ENCODE measurements around the gene PCBP1.
"Not testable (repeated sequence)": the region's sequence is repeated elsewhere in the genome, so short reads cannot be mapped to it uniquely, and the experiment has no call there.

The PCBP1 gene

GRCh38 chr2:70086838-70087701, at the start of gene PCBP1:
Gene PCBP1, plus strand, starts transcription at chr2:70087477. Its CDS starts 267 bp downstream, at chr2:70087744.
- DNase-seq: peak; percentile 92

DNA sequence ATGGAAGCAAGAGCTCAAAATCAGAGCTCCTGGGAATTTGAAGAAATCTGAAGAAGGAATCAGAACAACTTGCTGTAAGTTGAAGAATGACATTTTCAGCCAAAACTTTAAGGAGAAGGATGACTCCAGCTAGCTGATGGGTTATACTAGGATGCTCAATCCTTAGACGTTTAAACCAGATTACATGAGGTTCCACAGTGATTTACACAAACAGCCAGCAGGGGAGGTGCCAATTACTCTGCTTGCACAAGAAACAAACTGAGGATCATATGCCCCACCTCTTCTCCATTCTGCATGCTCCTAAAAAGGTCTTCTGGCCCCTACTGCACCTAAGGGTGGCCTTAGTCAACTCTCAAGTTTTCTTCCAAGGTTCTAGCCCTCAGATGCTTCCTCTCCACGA, 47.9 kb upstream of the PCBP1 start:
- no peak for DNase-seq

DNA sequence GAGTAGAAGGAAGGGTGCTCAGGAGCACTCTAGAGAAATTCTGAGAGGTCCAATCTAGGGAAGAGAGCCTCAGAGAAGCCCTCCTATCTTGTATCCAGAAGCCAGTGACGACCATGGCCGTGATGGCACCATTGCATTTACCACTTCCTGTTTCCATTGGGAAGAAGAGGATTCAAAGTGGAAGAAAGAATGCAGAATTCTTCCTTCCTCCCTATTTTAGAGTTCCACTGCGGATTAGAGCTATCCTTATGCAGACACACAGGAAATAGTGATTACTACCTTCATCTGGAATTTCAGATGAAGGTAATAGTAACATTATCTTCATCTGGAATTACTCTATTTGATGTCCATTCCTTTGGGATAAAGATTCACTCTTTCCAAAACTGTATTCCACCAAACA, 45.6 kb upstream of the PCBP1 start:
- no peak for DNase-seq

DNA sequence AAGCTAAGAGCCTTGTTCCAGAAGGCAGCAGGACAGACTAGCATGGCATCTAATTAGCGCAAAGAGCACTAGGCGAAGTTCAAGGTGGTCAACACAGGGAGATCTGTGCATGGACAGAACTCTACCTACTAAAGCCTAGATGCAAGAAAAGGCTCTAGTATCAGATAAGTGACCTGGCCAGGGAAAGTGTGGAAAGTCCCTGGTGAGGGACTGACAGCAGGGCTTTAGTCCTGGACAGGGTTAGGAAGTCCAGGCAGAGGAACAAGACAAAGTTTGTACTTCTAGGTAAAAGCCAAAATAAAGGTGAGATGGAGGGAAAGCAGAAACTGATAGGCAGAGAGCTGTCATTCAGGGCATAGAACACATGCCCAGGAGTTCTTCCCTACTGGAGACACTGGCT, 45.0 kb upstream of the PCBP1 start:
- no peak for DNase-seq

DNA sequence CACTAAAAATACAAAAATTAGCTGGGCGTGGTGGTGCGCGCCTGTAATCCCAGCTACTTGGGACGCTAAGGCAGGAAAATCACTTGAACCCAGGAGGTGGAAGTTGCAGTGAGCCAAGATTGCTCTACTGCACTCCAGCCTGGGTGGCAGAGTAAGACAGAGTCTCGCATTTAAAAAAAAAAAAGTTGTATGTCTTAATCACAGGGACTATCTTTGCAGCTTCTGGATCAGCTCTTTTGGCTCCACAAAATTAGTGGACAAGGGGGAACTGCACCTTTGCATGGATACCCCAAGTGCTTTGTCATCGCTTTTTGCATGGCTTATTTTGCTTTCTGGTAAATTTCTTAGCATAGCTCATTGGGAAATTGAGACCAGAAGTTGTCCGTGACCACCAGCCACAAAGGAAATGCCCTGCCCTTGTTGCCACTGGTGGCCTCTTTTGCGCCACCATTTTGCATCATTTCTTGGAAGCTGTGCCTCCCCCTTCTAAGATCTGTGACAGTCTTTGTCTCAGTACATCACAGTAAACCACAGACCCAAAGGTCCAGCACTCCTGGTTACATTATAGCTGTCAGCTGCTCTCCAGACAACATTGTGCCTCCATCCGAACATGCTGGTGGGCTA, 43.9 kb upstream of the PCBP1 start:
- DNase-seq: no peak

DNA sequence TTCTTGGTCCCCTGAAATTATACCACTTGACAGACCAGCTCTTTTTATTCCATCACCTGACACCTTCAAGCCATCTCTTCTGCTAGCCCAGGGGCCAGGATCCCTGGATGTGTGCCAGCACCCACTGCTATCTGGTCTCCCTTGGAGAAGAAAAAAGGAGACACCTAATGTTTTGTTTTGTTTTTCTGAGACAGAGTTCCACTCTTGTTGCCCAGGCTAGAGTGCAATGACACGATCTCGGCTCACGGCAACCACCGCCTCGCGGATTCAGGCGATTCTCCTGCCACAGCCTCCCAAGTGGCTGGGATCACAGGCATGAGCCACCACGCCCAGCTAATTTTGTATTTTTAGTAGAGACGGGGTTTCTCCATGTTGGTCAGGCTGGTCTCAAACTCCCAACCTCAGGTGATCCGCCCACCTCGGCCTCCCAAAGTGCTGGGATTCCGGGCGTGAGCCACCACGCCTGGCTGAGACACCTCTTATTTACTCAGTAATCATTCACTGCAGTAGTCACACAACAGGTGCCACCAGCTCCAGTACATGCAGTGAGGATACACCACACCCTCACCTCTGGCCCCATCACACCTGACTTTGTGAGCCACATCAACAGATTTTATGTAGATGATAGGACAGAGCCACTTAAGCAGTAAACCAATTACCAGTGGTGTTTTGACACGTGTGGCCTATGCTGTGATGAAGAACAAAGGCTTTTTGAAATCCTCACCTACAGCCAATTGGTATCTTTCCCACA, 42.8 kb upstream of the PCBP1 start:
- DNase-seq: no peak

DNA sequence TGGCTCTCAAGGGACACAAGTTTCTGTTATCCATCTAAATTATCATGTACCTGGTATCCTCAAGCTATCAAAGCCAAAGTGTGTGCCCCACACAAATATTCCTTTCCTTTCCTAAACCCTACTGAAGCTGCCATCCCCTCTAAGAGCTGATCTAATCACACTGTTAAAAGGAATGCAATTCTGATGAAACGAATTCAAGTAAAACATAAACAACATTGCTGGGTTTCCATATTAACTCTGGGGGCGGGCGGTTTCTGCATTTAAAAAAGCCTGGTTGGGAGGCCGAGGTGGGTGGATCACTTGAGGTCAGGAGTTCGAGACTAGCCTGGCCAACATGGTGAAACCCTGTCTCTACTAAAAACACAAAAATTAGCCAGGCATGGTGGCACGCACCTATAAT, 41.9 kb upstream of the PCBP1 start:
- DNase-seq: no peak

DNA sequence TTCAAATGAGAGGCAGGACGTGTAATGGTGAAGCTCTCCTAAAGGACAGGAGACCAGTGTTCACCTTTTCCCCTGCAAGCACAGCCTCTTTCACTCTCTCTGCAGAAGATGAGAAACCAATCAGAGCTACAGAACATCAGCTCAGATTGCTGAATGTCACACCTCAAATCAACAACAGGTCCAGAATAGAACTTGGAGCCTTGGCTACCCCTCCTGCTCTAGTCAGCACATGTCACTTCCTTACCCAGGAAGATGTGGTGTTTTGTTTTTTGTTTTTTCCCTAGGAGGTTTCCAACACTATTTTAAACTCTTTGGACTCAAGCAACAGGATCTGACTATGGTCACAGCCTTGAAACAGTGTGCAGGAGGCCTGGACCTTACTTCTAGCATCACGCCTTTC, 41.3 kb upstream of the PCBP1 start:
- DNase-seq: no peak

GRCh38 chr2:70046534-70046933, 40.7 kb upstream of the PCBP1 start:
- DNase-seq: no peak

GRCh38 chr2:70047451-70047850, 39.8 kb upstream of the PCBP1 start:
- DNase-seq: no peak

DNA sequence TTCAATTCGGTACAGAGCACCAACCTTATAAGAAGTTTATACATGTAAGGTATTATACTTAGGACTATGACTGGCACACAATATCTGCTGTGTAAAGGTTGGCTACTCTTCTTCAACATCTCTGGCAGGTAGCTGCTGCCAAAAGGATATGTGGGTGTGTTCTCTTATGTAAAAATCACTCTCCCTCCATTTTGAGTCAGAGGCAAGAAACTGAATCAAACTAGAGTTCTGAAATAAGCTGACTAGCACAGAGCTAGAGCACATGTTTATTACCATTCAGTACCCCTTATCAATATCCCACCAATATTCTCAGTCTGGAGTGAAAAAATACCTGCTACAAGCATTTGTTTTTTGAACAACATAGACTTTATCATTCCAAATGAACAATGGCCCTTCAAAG, 38.0 kb upstream of the PCBP1 start:
- DNase-seq: no peak

DNA sequence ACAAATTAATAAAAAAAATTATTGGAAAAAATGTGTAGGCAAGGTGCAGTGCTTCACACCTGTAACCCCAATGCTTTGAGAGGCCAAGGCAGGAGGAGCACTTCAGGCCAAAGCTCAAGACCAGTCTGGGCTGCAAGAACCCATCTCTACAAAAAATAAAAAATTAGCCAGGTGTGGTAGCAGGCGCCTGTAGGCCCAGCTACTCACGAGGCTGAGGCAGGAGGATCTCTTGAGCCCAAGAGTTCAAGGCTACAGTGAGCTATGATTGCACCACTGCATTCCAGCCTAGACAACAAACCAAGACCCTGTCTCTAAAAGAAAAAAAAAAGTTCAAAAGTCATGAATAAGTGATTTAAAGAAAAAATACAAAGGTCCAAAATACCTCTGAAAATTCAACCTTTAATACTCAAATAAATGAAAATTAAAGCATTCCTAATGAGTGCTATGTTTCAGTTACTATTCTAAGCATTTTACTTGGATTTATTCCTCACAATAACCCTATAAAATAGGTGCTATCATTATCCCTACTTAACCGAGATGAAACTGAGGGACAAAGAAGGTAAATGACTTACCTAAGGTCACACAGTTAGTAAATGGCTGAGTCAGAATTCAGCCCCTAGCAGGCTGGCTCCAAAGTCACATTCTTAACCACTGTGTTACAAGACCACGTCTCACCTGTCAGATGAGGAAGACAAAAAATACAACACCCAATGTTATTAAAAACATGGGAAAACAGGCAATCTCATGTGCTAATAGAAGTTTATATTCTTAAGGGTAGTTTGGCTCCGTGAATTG, 36.4 kb upstream of the PCBP1 start:
- DNase-seq: no peak

DNA sequence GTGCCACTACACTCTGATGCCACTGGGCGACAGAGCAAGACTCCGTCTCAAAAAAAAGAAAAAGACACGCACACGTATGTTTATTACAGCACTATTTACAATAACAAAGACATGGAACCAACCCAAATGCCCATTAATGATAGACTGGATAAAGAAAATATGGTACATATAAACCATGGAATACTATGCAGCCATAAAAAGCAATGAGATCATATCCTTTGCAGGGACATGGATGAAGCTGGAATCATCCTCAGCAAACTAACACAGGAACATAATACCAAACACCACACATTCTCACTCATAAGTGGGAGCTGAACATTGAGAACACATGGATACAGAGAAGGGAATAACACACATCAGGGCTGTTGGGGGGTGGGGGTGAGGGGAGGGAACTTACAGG, 32.0 kb upstream of the PCBP1 start:
- DNase-seq: not testable (repeated sequence)

GRCh38 chr2:70061317-70061716, 26.0 kb upstream of the PCBP1 start:
- DNase-seq: no peak

GRCh38 chr2:70062270-70062669, 25.0 kb upstream of the PCBP1 start:
- DNase-seq: no peak

DNA sequence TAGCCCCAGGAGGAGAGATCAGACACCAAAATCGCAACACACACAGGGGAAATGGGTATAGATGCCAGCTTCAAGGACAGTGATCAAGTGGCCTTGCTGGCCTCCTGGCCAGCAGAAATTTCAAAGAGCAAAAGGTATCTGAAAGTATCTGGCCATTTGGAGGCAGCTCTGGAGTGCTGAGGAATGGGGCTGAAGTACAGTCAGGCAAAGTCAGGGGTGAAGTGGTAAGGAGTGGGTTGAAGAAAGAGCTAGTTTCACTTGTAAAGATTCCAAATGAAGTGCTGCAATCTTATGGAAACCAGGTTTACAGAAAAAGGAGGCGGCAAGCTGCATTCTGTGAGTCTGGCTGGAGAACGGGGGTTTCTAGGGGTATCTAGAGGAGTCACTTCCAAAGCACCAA, 19.2 kb upstream of the PCBP1 start:
- DNase-seq: no peak

DNA sequence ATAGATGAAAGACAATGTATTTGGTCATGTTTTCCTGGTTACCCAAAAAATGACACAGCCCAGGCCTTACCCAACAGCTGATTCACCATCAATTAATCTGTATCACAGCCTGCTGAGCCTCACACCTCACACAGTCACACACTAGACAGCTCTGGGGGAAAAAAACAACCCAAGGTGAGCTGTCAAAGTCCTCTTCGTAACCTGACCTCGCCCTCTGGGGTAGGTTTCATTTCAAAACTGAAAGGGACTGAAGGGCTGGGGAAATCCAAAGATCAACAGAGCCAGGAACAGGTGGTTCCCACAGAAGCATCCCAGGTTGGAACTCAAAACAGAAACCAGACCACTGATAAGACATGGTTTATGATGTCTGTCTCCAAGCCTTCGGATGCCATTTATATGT, 18.2 kb upstream of the PCBP1 start:
- DNase-seq: no peak

- peak; percentile 91 for DNase-seq
These were observed 16.6 kb upstream of the PCBP1 start for GRCh38 chr2:70070542-70071268.

DNA sequence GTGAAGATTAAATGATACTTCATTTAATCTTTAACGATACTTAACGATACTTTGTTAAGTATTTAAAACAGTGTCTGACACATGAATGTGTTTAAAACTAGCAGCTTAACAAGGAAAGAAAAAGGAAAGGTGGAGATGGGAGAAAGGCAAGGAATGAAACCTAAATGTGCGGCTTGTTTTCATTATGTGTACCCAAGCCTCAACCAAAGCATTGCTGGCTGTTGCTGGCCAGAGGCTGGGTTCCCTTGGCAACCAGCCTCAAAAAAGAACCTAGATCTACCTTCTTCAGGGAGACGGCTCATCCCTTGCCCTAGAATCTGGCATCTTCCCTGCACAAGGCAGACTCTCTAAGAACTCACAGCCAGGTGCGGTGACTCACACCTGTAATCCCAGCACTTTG, 13.8 kb upstream of the PCBP1 start:
- no peak for DNase-seq

DNA sequence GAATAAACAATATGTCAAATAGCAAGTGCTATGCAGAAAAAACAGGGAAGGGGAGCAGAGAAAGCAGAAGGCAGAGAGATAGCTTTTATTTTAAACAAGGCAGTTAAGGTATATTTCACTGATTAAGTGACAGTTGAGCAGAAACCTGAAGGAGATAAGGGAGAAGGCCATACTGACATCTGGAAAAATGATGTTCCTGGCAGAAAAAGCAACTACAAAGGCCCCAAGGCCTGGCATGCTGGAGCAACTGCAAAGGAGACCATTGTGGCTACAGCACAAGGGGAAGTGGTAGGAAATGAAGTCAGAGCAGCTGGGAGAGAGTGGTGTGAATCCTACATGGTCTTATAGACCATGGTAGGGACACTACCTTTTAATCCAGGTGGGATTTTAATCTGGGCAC, 8.9 kb upstream of the PCBP1 start:
- DNase-seq: no peak

DNA sequence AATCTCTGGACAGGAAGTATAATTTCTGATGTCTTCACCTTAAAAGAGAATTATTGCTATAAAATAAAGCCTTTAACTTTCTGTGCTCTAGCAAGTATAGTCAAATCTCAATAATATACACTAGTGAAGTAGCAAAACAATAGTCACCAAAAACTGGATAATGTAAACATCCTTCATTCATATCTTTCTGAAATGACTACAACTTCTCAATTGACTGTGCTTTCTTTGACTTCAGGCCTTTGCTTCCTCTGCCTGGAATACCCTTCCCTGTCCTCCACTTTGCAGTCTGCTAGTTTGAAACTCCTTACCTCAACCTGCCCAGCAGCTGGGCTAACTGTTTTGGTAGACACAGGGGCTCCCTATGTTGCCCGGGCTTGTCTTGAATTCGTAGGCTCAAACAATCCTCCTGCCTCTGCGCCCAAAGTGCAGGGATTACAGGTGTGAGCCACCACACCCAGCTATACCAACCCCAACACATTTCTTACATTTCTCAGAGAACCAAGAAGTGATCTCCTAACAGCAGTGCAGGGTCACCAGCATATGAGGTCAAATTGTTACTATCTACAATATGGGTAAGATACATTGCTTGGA, 6.6 kb upstream of the PCBP1 start:
- no peak for DNase-seq

GRCh38 chr2:70081221-70081620, 6.1 kb upstream of the PCBP1 start:
- DNase-seq: no peak

Data from midbrain (tissue), 1 donor.